ENCODE measurements around the gene TMEM52B.
"Not testable (repeated sequence)": the region's sequence is repeated elsewhere in the genome, so short reads cannot be mapped to it uniquely, and the experiment has no call there.

Gene TMEM52B

DNA sequence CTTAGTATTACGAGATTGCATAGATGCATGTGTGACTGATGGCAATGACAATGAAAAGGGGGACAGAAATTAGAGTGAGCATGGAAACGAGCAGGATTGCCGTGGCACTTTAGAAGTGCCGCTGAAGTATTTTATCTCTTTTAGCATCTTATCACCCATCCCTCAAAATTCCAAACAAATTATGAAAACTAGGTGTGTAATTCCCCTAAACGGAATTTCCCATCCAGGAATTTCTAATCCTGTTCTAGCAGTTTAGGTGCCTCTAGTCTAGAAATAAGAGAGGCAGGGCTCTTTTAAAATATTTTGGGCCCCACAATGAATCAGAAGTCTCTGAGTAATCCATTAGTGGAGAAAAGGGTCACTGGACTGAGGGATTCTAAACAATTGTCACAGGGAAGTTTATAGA is 947 bp downstream of the TMEM52B start:
- Histone ChIP-seq H3K27me3 (ENCODE audit: control insufficient read depth, insufficient read depth, low read length) (no peaks in the 10 kb centered on the region), H3K9ac (ENCODE audit: low read length) (no peak overlapping the region), H3K4me3 (ENCODE audit: low read length) (no peak overlapping the region), H3K27ac (ENCODE audit: low read depth, low read length) (no peak overlapping the region), H3K4me1 (ENCODE audit: control insufficient read depth, insufficient read depth, low read length) (no peaks in the 10 kb centered on the region), H3K36me3 (ENCODE audit: control insufficient read depth, insufficient read depth, low read length) (no peaks in the 10 kb centered on the region)

DNA sequence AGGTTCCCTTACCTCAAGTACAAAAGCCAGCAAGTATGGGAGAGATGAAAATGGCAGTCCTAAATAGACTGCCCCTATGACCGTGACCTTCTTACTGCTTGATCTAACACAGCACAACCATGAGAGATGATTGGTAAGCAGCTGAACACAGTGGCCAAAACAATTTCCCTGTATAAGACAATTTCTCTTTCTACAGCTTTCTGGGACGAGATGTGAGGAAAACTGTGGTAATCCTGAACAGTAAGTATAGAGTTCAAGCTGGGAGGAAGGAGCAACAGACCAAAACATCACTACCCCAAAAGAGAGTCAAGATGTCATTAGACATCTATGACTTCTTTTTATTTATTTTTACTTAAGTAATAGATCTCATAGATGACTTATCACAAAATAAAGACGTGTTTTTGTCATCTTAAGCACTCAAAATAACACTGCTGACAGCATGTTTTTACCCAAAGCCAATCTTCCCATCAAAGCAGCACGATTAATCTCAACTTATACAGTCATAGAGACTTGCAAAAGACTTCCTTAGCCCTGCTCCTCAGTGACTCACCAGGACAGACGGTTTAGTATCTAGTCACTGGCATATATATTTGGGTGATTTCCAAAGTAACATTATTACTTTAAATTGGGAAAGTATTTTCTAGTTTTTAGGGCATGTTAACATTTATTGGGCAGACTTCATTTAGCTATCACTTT is 3.7 kb downstream of the TMEM52B start:
- Histone ChIP-seq H3K4me1 (ENCODE audit: control insufficient read depth, insufficient read depth, low read length) (no peaks in the 10 kb centered on the region), H3K4me3 (ENCODE audit: low read length) (no peak overlapping the region), H3K9ac (ENCODE audit: low read length) (no peak overlapping the region), H3K36me3 (ENCODE audit: control insufficient read depth, insufficient read depth, low read length) (no peaks in the 10 kb centered on the region), H3K27me3 (ENCODE audit: control insufficient read depth, insufficient read depth, low read length) (no peaks in the 10 kb centered on the region), H3K27ac (ENCODE audit: low read depth, low read length) (no peak overlapping the region)

DNA sequence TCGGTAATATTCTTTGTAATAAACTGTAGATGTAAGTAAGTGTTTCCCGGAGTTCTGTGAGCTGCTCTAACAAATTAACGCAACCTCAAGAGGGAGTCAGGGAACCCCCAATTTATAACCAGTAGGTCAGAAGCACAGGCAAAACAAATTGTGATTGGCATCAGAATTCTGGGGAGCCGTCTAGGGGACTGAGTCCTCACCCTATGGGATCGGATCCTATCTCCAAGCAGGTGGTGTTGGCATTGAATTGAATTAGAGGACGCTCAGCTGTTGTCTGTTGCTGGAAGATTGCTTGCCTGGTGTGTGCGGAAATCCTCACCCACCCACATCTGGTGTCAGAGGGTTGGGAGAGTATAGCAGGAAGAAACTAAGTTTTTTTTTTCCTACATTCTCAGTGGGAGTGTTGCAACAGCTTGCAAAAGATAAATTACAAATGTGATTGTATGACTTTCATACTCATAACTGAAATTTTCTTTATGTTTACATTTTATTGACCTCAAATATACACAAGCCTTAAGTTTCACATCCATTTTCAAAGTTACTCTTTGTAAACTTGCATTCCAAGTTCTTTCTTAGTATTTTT is 5.5 kb downstream of the TMEM52B start:
- Histone ChIP-seq H3K4me3 (ENCODE audit: low read length) (no peak overlapping the region), H3K27ac (ENCODE audit: low read depth, low read length) (no peak overlapping the region), H3K4me1 (ENCODE audit: control insufficient read depth, insufficient read depth, low read length) (no peaks in the 10 kb centered on the region), H3K27me3 (ENCODE audit: control insufficient read depth, insufficient read depth, low read length) (no peaks in the 10 kb centered on the region), H3K36me3 (ENCODE audit: control insufficient read depth, insufficient read depth, low read length) (no peaks in the 10 kb centered on the region), H3K9ac (ENCODE audit: low read length) (no peak overlapping the region)

DNA sequence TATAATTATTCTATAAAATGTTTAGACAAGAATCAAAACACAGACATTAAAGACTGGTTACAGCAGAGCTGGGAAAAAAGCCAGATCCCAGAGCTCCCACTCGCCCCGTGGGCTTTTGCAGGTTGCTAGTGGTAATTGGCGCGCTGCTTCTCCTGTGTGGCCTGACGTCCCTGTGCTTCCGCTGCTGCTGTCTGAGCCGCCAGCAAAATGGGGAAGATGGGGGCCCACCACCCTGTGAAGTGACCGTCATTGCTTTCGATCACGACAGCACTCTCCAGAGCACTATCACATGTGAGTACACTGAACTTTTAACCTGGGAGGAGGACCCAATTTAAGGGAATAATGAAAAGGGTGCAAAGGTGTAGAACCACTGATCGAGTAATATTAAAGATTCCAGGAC is 7.5 kb downstream of the TMEM52B start:
- Histone ChIP-seq H3K36me3 (ENCODE audit: control insufficient read depth, insufficient read depth, low read length) (no peaks in the 10 kb centered on the region), H3K4me3 (ENCODE audit: low read length) (no peak overlapping the region), H3K27ac (ENCODE audit: low read depth, low read length) (no peak overlapping the region), H3K9ac (ENCODE audit: low read length) (no peak overlapping the region), H3K4me1 (ENCODE audit: control insufficient read depth, insufficient read depth, low read length) (no peaks in the 10 kb centered on the region), H3K27me3 (ENCODE audit: control insufficient read depth, insufficient read depth, low read length) (no peaks in the 10 kb centered on the region)

DNA sequence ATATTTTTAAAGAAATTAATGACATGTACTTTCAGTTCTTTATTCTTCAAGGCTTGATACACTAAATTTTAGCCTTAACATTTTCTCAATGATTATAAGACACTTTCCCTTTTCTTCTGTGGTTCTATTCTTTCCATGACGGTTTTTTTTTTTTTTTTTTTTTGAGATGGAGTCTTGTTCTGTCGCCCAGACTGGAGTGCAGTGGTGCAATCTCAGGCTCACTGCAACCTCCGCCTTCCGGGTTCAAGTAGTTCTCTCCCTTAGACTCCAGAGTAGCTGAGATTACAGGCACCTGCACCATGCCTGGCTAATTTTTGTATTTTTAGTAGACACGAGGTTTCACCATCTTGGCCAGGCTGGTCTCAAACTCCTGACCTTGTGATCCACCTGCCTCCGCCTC is 8.1 kb downstream of the TMEM52B start:
- H3K27me3 ChIP-seq (ENCODE audit: control insufficient read depth, insufficient read depth, low read length); H3K9ac ChIP-seq (ENCODE audit: low read length); H3K4me3 ChIP-seq (ENCODE audit: low read length); H3K36me3 ChIP-seq (ENCODE audit: control insufficient read depth, insufficient read depth, low read length); H3K27ac ChIP-seq (ENCODE audit: low read depth, low read length); H3K4me1 ChIP-seq (ENCODE audit: control insufficient read depth, insufficient read depth, low read length): not testable (repeated sequence)

DNA sequence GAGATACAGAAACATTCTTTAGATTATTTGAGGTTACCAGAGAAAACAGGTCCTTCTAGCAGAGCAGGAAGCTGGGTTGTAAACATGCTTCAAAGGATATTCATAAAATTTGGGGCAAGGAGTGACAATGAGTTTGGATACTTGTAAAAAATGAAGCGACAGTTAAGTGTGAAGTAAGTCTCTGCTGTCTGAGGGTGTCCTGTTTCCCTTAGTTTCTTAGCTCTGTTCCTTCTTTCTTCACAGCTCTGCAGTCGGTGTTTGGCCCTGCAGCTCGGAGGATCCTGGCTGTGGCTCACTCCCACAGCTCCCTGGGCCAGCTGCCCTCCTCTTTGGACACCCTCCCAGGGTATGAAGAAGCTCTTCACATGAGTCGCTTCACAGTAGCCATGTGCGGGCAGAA is 10.8 kb downstream of the TMEM52B start:
- no peaks in the 10 kb centered on the region for H3K36me3 ChIP-seq (ENCODE audit: control insufficient read depth, insufficient read depth, low read length)
- H3K9ac ChIP-seq (ENCODE audit: low read length) = no peak overlapping the region
- no peak overlapping the region for H3K4me3 ChIP-seq (ENCODE audit: low read length)
- no peak overlapping the region for H3K27ac ChIP-seq (ENCODE audit: low read depth, low read length)
- no peaks in the 10 kb centered on the region for H3K4me1 ChIP-seq (ENCODE audit: control insufficient read depth, insufficient read depth, low read length)
- H3K27me3 ChIP-seq (ENCODE audit: control insufficient read depth, insufficient read depth, low read length) = no peaks in the 10 kb centered on the region

DNA sequence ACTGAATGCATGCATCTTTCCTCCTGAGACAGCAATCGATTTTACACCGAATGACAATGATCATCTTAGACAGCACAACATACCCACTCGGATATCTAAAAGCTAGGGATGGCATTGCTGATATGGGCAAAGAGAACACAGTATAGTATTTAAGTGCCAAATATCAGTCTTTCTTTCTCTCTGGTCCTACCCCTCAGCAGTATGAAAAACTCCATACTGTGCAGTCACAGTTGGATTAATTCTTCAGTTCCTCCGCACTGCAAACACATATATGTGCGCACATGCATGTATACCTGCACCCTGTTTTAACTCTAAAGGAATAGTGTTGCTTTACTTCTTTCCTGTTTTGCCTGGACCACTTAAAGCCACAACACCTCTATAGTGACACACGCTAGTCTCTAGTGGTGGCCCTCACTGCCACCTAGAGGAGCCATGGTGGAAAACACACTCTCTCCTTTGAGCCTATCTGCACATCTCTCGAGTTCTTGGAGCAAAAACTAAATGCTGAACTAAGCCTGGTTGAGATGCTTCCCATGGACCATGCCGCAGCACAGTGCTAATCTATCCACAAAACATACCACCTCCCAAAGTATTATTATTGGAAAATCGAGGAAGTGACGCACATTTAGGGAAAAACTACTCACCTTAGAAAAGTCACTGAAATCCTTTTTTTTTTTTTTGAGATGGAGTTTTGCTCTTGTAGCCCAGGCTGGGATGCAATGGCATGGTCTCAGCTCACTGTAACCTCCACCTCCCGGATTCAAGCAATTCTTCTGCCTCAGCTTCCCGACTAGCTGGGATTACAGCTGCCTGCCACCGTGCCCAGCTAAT is 11.9 kb downstream of the TMEM52B start:
- Histone ChIP-seq H3K4me3 (ENCODE audit: low read length) (no peak overlapping the region), H3K27me3 (ENCODE audit: control insufficient read depth, insufficient read depth, low read length) (no peaks in the 10 kb centered on the region), H3K4me1 (ENCODE audit: control insufficient read depth, insufficient read depth, low read length) (no peaks in the 10 kb centered on the region), H3K9ac (ENCODE audit: low read length) (no peak overlapping the region), H3K27ac (ENCODE audit: low read depth, low read length) (no peak overlapping the region), H3K36me3 (ENCODE audit: control insufficient read depth, insufficient read depth, low read length) (no peaks in the 10 kb centered on the region)

DNA sequence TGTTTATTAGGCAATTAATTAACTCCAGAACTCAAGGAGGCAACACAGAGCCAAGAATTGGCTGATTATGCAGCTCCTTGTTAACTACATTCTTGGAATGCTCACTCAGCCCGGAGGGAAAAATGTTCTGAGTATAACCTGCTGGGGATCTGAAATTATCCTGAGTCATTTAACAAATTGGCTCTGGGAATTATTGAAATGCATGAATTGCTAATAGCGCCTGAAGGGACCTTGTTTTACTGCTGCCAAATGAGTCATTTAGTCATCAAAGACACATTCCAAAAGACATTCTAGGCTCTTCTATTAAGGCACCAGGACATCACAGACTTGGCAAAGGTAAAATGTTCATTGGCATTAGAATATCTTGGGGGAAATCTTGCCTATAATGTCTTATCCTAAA is 13.0 kb downstream of the TMEM52B start:
- no peaks in the 10 kb centered on the region for H3K36me3 ChIP-seq (ENCODE audit: control insufficient read depth, insufficient read depth, low read length)
- H3K4me3 ChIP-seq (ENCODE audit: low read length) = no peak overlapping the region
- no peaks in the 10 kb centered on the region for H3K4me1 ChIP-seq (ENCODE audit: control insufficient read depth, insufficient read depth, low read length)
- H3K27ac ChIP-seq (ENCODE audit: low read depth, low read length) = no peak overlapping the region
- no peak overlapping the region for H3K9ac ChIP-seq (ENCODE audit: low read length)
- no peaks in the 10 kb centered on the region for H3K27me3 ChIP-seq (ENCODE audit: control insufficient read depth, insufficient read depth, low read length)

DNA sequence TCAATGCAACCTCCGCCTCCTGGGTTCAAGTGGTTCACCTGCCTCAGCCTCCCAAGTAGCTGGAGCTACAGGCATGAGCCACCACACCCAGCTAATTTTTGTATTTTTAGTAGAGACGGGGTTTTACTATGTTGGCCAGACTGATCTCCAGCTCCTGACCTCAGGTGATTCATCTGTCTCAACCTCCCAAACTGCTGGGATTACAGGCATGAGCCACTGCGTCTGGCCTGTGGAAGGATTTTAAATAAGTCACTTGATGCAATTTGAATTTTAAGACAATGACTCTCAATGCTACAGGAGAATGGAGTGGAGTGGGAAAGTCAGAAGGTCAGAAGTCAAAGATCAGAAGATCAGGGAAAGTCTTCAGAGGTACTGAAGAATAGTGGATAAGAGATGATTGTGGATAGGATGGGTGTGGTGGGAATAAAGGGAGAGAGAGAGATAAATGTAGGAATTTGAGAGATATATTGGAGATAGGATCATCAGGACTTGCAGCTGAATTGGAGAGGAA is 15.4 kb downstream of the TMEM52B start:
- Histone ChIP-seq H3K36me3 (ENCODE audit: control insufficient read depth, insufficient read depth, low read length) (no peaks in the 10 kb centered on the region), H3K4me3 (ENCODE audit: low read length) (no peak overlapping the region), H3K4me1 (ENCODE audit: control insufficient read depth, insufficient read depth, low read length) (no peaks in the 10 kb centered on the region), H3K9ac (ENCODE audit: low read length) (no peak overlapping the region), H3K27ac (ENCODE audit: low read depth, low read length) (no peak overlapping the region), H3K27me3 (ENCODE audit: control insufficient read depth, insufficient read depth, low read length) (no peaks in the 10 kb centered on the region)

DNA sequence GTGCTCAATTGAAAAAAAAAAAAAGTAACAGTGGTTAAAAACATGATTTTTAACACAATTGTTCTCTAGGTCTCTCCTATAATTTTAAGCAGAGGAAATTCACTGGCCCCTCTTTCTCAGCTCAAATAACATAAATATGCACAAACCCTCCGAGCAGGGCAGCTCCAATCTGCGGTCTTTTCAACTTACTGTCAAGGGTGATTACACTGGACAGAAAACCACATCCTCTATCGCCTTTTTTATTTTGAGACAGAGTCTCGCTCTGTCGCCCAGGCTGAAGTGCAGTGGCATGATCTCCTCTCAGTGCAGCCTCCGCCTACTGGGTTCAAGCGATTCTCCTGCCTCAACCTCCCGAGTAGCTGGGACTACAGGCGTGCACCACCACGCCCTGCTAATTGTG is 17.4 kb downstream of the TMEM52B start:
- no peak overlapping the region for H3K9ac ChIP-seq (ENCODE audit: low read length)
- no peaks in the 10 kb centered on the region for H3K4me1 ChIP-seq (ENCODE audit: control insufficient read depth, insufficient read depth, low read length)
- H3K36me3 ChIP-seq (ENCODE audit: control insufficient read depth, insufficient read depth, low read length) = no peaks in the 10 kb centered on the region
- no peak overlapping the region for H3K27ac ChIP-seq (ENCODE audit: low read depth, low read length)
- H3K27me3 ChIP-seq (ENCODE audit: control insufficient read depth, insufficient read depth, low read length) = no peaks in the 10 kb centered on the region
- no peak overlapping the region for H3K4me3 ChIP-seq (ENCODE audit: low read length)

DNA sequence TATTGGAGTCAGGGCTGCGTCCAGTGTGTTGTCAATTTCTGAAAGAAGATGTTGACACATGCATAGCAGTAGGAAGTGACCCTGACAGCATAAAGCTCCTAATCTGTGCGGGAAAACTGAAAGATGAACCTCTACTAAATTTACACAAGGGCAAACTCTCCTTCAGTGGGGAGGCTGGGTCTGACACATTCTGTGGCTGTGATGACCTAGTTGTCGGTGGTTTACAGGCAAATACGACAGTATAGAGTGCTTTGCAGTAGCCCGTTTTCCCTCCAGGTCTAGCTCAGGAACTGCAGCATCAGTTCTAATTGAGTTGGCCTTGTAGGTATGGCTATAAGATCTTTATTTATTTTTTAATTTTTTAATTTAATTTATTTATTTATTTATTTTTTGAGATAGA is 19.0 kb downstream of the TMEM52B start:
- H3K36me3 ChIP-seq (ENCODE audit: control insufficient read depth, insufficient read depth, low read length) = no peaks in the 10 kb centered on the region
- H3K27me3 ChIP-seq (ENCODE audit: control insufficient read depth, insufficient read depth, low read length) = no peaks in the 10 kb centered on the region

DNA sequence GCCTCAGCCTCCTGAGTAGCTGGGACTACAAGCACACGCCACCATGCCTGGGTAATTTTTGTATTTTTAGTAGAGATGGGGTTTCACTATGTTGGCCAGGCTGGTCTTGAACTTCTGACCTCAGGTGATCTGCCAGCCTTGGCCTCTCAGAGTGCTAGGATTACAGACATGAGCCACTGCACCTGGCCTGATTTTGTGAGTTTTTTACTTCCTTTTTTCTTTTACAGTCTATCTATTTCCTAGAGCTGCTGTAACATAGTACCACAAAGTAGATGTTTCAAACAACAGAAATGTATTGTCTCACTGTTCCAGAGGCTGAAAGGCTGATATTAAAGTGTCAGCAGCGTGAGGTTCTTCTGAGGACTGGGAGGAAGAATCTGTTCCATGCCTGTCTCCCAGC is 25.7 kb downstream of the TMEM52B start:
- not testable (repeated sequence) for H3K9ac ChIP-seq (ENCODE audit: low read length); H3K4me1 ChIP-seq (ENCODE audit: control insufficient read depth, insufficient read depth, low read length); H3K36me3 ChIP-seq (ENCODE audit: control insufficient read depth, insufficient read depth, low read length); H3K4me3 ChIP-seq (ENCODE audit: low read length); H3K27ac ChIP-seq (ENCODE audit: low read depth, low read length); H3K27me3 ChIP-seq (ENCODE audit: control insufficient read depth, insufficient read depth, low read length)

More for the DNA sequence above, 19.0 kb downstream of the TMEM52B start:
- H3K4me1 ChIP-seq (ENCODE audit: control insufficient read depth, insufficient read depth, low read length) = no peaks in the 10 kb centered on the region
- H3K27ac ChIP-seq (ENCODE audit: low read depth, low read length) = no peak overlapping the region
- H3K4me3 ChIP-seq (ENCODE audit: low read length) = no peak overlapping the region
- no peak overlapping the region for H3K9ac ChIP-seq (ENCODE audit: low read length)
